Nephron progenitor cell (in vitro differentiated cells): ENCODE measurements around the gene AMN1.
"Not testable (repeated sequence)": the region's sequence is repeated elsewhere in the genome, so short reads cannot be mapped to it uniquely, and the experiment has no call there.

Experiments
- DNase-seq: peaks from one replicate; pipeline ENCODE4 v3.0.0; 2021
- H3K27ac Mint-ChIP-seq: 2 replicates; pipeline ENCODE4 v1.8.0; 2021; ENCODE audit warnings: mild to moderate bottlenecking, moderate library complexity, mixed read lengths
- H3K27me3 Mint-ChIP-seq: 2 replicates; pipeline ENCODE4 v1.8.0; 2021; ENCODE audit warnings: mild to moderate bottlenecking, low read depth, mixed read lengths; ENCODE audit not compliant: poor library complexity
- H3K36me3 Mint-ChIP-seq: 2 replicates; pipeline ENCODE4 v1.8.0; 2021; ENCODE audit warnings: low read depth, mixed read lengths
- H3K4me1 Mint-ChIP-seq: 2 replicates; pipeline ENCODE4 v1.8.0; 2021; ENCODE audit warnings: mixed read lengths
- H3K4me3 Mint-ChIP-seq: 2 replicates; pipeline ENCODE4 v1.8.0; 2021; ENCODE audit warnings: mild to moderate bottlenecking, moderate library complexity, mixed read lengths
- H3K9me3 Mint-ChIP-seq: 2 replicates; pipeline ENCODE4 v1.8.0; 2021; ENCODE audit warnings: mild to moderate bottlenecking, moderate library complexity, mixed read lengths
- CTCF ChIP-seq: fragments of 200-600 bp; sonication (generic); IDR thresholded peaks from 2 replicates; pipeline ENCODE4 v1.5.0; 2021; ENCODE audit warnings: antibody characterized with exemption

AMN1 gene

GRCh38 chr12:31751085-31751484, 22.3 kb upstream of the AMN1 start:
- H3K4me1 Mint-ChIP-seq: peaks cover 5% of the 10 kb centered on the region
- peaks cover under 1% of the 10 kb centered on the region for H3K27me3 Mint-ChIP-seq
- H3K4me3 Mint-ChIP-seq: no peak overlapping the region
- TF ChIP-seq CTCF: no peak
- peaks cover 35% of the 10 kb centered on the region for H3K9me3 Mint-ChIP-seq
- peaks cover 19% of the 10 kb centered on the region for H3K36me3 Mint-ChIP-seq
- H3K27ac Mint-ChIP-seq: no peak overlapping the region
- no peak for DNase-seq

DNA sequence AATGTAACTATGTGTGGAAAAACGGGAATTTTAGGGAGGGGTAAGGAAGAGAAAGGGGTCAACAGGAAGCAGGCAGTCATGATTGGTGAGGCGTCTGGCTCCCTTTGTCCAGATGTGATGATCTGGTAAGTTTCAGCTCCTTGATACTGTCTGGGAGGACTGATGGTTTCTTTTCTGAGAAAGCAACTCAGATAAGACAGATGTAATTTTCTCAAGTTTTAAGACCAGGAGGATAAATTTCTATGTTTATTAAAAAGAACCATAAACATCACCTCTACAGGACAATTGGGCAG, 21.9 kb upstream of the AMN1 start:
- Mint-ChIP-seq H3K9me3 (peaks cover 35% of the 10 kb centered on the region), H3K27me3 (peaks cover 4% of the 10 kb centered on the region), H3K4me1 (peaks cover 5% of the 10 kb centered on the region), H3K36me3 (peaks cover 19% of the 10 kb centered on the region), H3K27ac (no peak overlapping the region), H3K4me3 (no peak overlapping the region)
- DNase-seq: no peak
- TF ChIP-seq CTCF: no peak

- Mint-ChIP-seq H3K9me3 (peaks cover 35% of the 10 kb centered on the region), H3K27me3 (peaks cover 4% of the 10 kb centered on the region), H3K4me3 (no peak overlapping the region), H3K27ac (no peak overlapping the region), H3K4me1 (peaks cover 5% of the 10 kb centered on the region), H3K36me3 (peaks cover 19% of the 10 kb centered on the region)
- no peak for DNase-seq
- no peak for TF ChIP-seq CTCF
Observed at GRCh38 chr12:31749024-31749704, 20.3 kb upstream of the AMN1 start.

- Mint-ChIP-seq H3K4me1 (peaks cover 5% of the 10 kb centered on the region), H3K27me3 (peaks cover 4% of the 10 kb centered on the region), H3K9me3 (peaks cover 17% of the 10 kb centered on the region), H3K4me3 (no peak overlapping the region), H3K36me3 (peaks cover 10% of the 10 kb centered on the region), H3K27ac (no peak overlapping the region)
- no peak for DNase-seq
- no peak for TF ChIP-seq CTCF
Observed at GRCh38 chr12:31745242-31745641, 16.4 kb upstream of the AMN1 start.

- H3K27ac Mint-ChIP-seq, DNase-seq, H3K36me3 Mint-ChIP-seq, H3K4me3 Mint-ChIP-seq, H3K27me3 Mint-ChIP-seq, H3K4me1 Mint-ChIP-seq: not testable (repeated sequence)
- peaks cover 12% of the 10 kb centered on the region for H3K9me3 Mint-ChIP-seq
Observed at GRCh38 chr12:31744363-31744762, 15.5 kb upstream of the AMN1 start.

DNA sequence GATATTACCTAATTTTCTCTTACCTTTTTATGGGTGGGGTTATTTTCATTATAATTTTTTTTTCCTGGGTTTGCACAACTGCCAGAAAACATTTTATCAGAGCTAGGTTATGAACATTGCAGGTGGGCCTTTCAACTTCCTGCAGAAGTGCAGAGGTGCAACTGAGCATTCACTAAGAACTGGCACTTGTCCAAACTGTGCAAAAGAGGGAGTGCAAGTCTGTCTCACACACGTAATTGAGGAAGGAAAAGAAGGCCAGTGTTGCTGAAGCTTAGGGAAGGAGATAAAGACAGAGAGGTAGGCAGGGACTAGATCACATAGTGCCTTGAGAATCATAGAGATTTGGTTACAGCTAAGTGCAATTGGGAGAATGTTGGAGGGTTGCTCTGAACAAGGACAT, 14.1 kb upstream of the AMN1 start:
- Mint-ChIP-seq H3K27ac (no peak overlapping the region), H3K36me3 (no peaks in the 10 kb centered on the region), H3K4me1 (peaks cover 6% of the 10 kb centered on the region), H3K9me3 (peaks cover 2% of the 10 kb centered on the region), H3K27me3 (peaks cover 4% of the 10 kb centered on the region), H3K4me3 (no peak overlapping the region)
- no peak for DNase-seq
- no peak for TF ChIP-seq CTCF
